HFF-Myc (cell line): ENCODE measurements around the gene CEMP1.

Source experiments
- DNase-seq: peaks from one replicate; pipeline ENCODE4 v3.0.0-alpha.2; 2011; ENCODE audit warnings: low read depth; ENCODE audit errors: extremely low read depth
- H3K4me3 ChIP-seq: replicated peaks from 2 replicates; pipeline ENCODE4 v1.5.1; 2011; ENCODE audit warnings: low read depth, mild to moderate bottlenecking, control low read depth, low read length
- CTCF ChIP-seq: IDR thresholded peaks from 2 replicates; pipeline ENCODE4 v1.5.1; 2012; ENCODE audit warnings: mild to moderate bottlenecking, low read depth, low read length, control low read depth; ENCODE audit errors: missing control alignments

CEMP1 gene

GRCh38 chr16:2516391-2517240 is 14.6 kb downstream of the CEMP1 start:
- H3K4me3 ChIP-seq, result peak overlapping the region; percentile 7
- DNase-seq, result no peak
- no peak for TF ChIP-seq CTCF

GRCh38 chr16:2515180-2515851 is 15.9 kb downstream of the CEMP1 start:
- no peak for TF ChIP-seq CTCF
- H3K4me3 ChIP-seq, result peak overlapping the region; percentile 70
- DNase-seq, result no peak

GRCh38 chr16:2514333-2515179 is 16.7 kb downstream of the CEMP1 start:
- DNase-seq, result no peak
- peak overlapping the region; percentile 70 for H3K4me3 ChIP-seq
- no peak for TF ChIP-seq CTCF

- DNase-seq, result peak; percentile 55
- peak within 1 kb of the TSS; percentile 70 for H3K4me3 ChIP-seq
- TF ChIP-seq CTCF, result no peak
Observed at GRCh38 chr16:2513405-2514332, 17.5 kb downstream of the CEMP1 start, which contains the start of gene ATP6V0C. ATP6V0C (plus strand) TSS chr16:2513952; CDS start chr16:2514104, 152 bp downstream.

- DNase-seq, result no peak
- peak overlapping the region; percentile 70 for H3K4me3 ChIP-seq
- TF ChIP-seq CTCF, result no peak
Observed at GRCh38 chr16:2512735-2513404, 18.3 kb downstream of the CEMP1 start.
